Cardiac muscle cell (in vitro differentiated cells and primary cell): ENCODE measurements around the gene NAGK. TPM values are rescaled to one million over a fixed set of nuclear protein-coding genes. Genes with fewer than 3 reads are reported as not detected.
"Not testable (repeated sequence)": the region's sequence is repeated elsewhere in the genome, so short reads cannot be mapped to it uniquely, and the experiment has no call there.

ENCODE experiments used
- DNase-seq, 2 donors: peaks; one replicate each; pipeline versions ENCODE4 v3.0.0 to v3.0.0-alpha.2; 2010 to 2017; ENCODE audit warnings: low read depth in 1 of 2, low spot score in 1 of 2
- H3K27ac ChIP-seq: fragments of 200-600 bp; sonication (generic); 2 replicates; pipeline ENCODE4 v1.5.1; 2016
- H3K27me3 ChIP-seq: fragments of 200-600 bp; sonication (generic); 2 replicates; pipeline ENCODE4 v1.6.0; 2016; ENCODE audit warnings: control low read depth
- H3K36me3 ChIP-seq: fragments of 200-600 bp; sonication (generic); 2 replicates; pipeline ENCODE4 v1.5.1; 2016; ENCODE audit warnings: control low read depth
- H3K4me1 ChIP-seq: fragments of 200-600 bp; sonication (generic); 2 replicates; pipeline ENCODE4 v1.8.1; 2017; ENCODE audit warnings: low read depth, mild to moderate bottlenecking, mixed run types
- H3K4me3 ChIP-seq: fragments of 200-600 bp; sonication (generic); 2 replicates; pipeline ENCODE4 v1.5.1; 2016; ENCODE audit warnings: mild to moderate bottlenecking
- H3K9me3 ChIP-seq: fragments of 200-600 bp; sonication (generic); 2 replicates; pipeline ENCODE4 v1.5.1; 2017; ENCODE audit warnings: low read depth, mild to moderate bottlenecking, control low read depth
- polyA plus RNA-seq: library from polyadenylated mRNA; unstranded; fragments of >200 nt; fragmentation: Nextera tagmentation; extraction: Ambion mirVana; gene quantifications from 2 replicates; pipeline ENCODE4 v1.2.1, GENCODE V29; 2016
- total RNA-seq: library from RNA; depleted of rRNA; stranded (reverse); fragments of >200 nt; gene quantifications from 2 replicates; pipeline ENCODE4 v1.2.3, GENCODE V29; 2016
- TF ChIP-seq, protein P1 (sequence below): IDR thresholded peaks from 2 replicates; pipeline ENCODE4 v1.5.1; 2012; ENCODE audit warnings: low read depth, mild to moderate bottlenecking, low read length

NAGK gene
- total and polyA plus RNA-seq, 2 experiments from 2014 or later: 49.3 to 129 TPM

DNA sequence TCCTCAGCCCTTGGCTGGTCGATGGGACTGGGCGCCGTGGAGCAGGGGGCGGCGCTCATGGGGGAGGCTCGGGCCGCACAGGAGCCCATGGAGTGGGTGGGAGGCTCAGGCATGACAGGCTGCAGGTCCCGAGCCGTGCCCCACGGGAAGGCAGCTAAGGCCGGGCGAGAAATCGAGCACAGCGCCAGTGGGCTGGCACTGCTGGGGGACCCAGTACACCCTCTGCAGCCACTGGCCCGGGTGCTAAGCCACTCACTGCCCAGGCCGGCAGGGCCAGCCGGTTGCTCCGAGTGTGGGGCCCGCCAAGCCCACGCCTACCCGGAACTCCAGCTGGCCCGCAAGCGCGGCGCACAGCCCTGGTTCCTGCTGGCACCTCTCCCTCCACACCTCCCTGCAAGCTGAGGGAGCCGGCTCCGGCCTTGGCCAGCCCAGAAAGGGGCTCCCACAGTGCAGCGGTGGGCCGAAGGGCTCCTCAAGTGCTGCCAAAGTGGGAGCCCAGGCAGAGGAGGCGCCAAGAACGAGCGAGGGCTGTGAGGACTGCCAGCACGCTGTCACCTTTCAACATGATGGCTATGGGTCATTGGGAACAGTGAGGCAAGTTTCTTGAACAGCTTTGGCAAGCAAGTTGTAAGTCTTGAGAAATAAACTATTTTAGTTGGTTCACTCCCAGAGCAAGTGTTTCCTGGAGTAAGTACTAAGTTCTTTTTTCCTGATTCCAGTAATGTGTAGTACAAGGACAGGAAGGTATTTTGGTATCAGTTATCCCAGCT lies 24.2 kb downstream of the NAGK start:
- H3K4me3 ChIP-seq, H3K9me3 ChIP-seq, H3K4me1 ChIP-seq, DNase-seq, H3K27ac ChIP-seq, H3K36me3 ChIP-seq, H3K27me3 ChIP-seq: not testable (repeated sequence)

DNA sequence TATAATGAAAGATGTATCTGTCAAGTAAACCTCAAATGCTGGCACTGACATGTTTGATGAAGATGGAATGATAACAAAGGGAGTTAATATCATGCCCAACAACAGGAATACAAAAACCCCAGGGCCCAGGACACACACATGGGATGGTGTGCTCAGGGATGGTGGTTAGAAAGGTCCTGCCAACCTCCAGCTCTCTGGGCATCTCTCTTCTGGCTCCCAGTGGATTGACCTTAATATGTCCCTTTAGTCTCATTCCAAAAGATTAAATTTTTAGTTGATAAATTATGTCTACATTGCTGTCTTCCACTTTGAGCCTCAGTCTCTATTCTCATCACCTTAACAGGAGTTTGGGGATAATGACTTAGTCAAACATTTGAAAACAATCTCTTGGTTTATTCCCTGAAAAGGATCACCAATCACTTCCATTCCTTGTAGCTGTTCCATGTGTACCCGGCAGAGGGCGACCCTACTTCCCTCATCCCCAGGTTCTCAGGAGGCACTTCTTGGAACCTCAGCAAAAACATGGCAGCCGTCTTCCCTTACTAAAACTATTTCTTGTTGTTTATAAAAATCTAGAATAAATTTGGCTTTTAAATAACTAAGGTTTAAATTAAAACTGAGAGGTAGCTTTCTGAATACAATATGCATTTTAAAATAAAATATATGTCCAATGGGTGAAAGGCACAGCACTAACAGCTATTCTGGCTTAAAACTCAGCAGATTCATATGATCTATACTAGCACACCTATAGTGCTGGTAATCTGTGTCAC lies 31.9 kb downstream of the NAGK start:
- TF ChIP-seq, protein P1, sequence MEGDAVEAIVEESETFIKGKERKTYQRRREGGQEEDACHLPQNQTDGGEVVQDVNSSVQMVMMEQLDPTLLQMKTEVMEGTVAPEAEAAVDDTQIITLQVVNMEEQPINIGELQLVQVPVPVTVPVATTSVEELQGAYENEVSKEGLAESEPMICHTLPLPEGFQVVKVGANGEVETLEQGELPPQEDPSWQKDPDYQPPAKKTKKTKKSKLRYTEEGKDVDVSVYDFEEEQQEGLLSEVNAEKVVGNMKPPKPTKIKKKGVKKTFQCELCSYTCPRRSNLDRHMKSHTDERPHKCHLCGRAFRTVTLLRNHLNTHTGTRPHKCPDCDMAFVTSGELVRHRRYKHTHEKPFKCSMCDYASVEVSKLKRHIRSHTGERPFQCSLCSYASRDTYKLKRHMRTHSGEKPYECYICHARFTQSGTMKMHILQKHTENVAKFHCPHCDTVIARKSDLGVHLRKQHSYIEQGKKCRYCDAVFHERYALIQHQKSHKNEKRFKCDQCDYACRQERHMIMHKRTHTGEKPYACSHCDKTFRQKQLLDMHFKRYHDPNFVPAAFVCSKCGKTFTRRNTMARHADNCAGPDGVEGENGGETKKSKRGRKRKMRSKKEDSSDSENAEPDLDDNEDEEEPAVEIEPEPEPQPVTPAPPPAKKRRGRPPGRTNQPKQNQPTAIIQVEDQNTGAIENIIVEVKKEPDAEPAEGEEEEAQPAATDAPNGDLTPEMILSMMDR: peak; percentile 69

DNA sequence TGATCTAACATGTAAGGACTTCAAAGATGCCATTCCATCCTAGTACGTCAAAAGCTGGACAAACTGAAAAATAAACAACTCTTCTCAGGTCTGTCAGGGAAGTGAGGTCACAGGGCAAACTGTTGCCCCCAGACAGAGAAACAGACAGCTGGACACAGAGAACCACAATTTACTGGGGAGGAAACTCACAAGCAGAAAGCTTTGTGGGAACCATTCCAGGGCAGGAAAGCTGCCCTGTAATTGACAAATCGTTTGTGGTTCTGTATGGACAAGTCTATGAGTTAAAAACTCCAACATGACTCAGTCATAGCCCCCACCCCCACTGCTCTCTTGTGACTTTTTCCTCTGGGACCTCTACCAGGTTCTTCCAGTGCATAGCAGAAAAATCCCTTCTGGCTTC lies 33.2 kb downstream of the NAGK start:
- TF ChIP-seq, protein P1: no peak

More for the DNA sequence above, 31.9 kb downstream of the NAGK start:
- DNase-seq: peak; percentile 59 to 76
- H3K4me1 ChIP-seq: no peaks in the 10 kb centered on the region
- H3K4me3 ChIP-seq: no peak overlapping the region
- H3K27ac ChIP-seq: no peak overlapping the region
- no peaks in the 10 kb centered on the region for H3K27me3 ChIP-seq
- H3K9me3 ChIP-seq: no peaks in the 10 kb centered on the region
- H3K36me3 ChIP-seq: no peaks in the 10 kb centered on the region

GRCh38 chr2:71102981-71103681 lies 34.7 kb downstream of the NAGK start:
- H3K27me3 ChIP-seq: no peaks in the 10 kb centered on the region
- no peak for DNase-seq

More for the DNA sequence above, 33.2 kb downstream of the NAGK start:
- no peak overlapping the region for H3K4me3 ChIP-seq
- no peaks in the 10 kb centered on the region for H3K27me3 ChIP-seq
- no peak overlapping the region for H3K27ac ChIP-seq
- no peaks in the 10 kb centered on the region for H3K36me3 ChIP-seq
- no peaks in the 10 kb centered on the region for H3K9me3 ChIP-seq
- H3K4me1 ChIP-seq: no peaks in the 10 kb centered on the region
- DNase-seq: peak in 1 of 2 donors; percentile 65

DNA sequence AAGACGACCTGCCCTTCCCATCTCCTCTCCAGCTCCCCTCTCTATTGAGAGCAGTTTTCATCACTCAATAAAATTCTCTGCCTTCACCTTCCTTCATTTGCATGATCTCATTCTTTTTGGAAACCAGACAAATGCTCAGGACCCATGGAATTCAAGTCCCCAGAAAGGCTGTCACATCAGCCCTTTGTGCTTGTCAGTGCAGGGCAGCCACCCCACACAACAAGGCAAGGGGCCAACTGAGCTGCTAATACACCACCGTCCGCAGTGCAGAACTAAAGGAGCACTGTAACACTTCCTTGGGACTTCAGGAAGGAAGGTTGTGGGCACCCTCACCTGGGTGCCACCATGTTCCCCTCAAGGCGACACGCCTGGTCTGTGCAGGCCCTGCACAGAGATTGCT lies 35.4 kb downstream of the NAGK start:
- DNase-seq: no peak
- Histone ChIP-seq H3K9me3 (no peaks in the 10 kb centered on the region), H3K4me1 (no peaks in the 10 kb centered on the region), H3K36me3 (no peaks in the 10 kb centered on the region), H3K27ac (no peak overlapping the region), H3K27me3 (no peaks in the 10 kb centered on the region), H3K4me3 (no peak overlapping the region)
- TF ChIP-seq, protein P1: no peak

More at GRCh38 chr2:71102981-71103681, 34.7 kb downstream of the NAGK start:
- Histone ChIP-seq H3K9me3 (no peaks in the 10 kb centered on the region), H3K4me3 (no peak overlapping the region), H3K4me1 (no peaks in the 10 kb centered on the region), H3K27ac (no peak overlapping the region), H3K36me3 (no peaks in the 10 kb centered on the region)
- TF ChIP-seq, protein P1: no peak

GRCh38 chr2:71106463-71106862 lies 38.0 kb downstream of the NAGK start:
- H3K36me3 ChIP-seq: peaks cover 13% of the 10 kb centered on the region
- DNase-seq, H3K9me3 ChIP-seq, H3K4me3 ChIP-seq, H3K27me3 ChIP-seq, H3K27ac ChIP-seq, H3K4me1 ChIP-seq: not testable (repeated sequence)
